HCT116 (cell line): ENCODE data around the gene ESPL1. TPM values are rescaled to one million over a fixed set of nuclear protein-coding genes. Genes with fewer than 3 reads are reported as not detected.

ENCODE experiments used
- ATAC-seq: fragments of 200-7000 bp; cut with Tn5 transposase; 2 replicates; pipeline ENCODE4 v1.9.1; 2020; ENCODE audit warnings: mild to moderate bottlenecking, moderate library complexity
- BruUV-seq: library from RNA; stranded (reverse); fragments of 400-500 nt; replicated peaks from 2 replicates; lab custom pipeline; 2021; lab: Mats Ljungman, UMichigan
- CTCF ChIA-PET: fragments of 300-600 bp; sonication (Branson Sonifier 250); formaldehyde crosslinking; loops from one replicate; lab custom pipeline; 2021; ENCODE audit warnings: antibody characterized with exemption; lab: Charles Lee
- POLR2A ChIA-PET: fragments of 300-600, 350-600 bp; sonication (Branson Sonifier 250); formaldehyde crosslinking; loops from one replicate; lab custom pipeline; 2021; ENCODE audit warnings: antibody characterized with exemption; lab: Charles Lee
- RAD21 ChIA-PET, 2 experiments: fragments of 300-600 bp; sonication (Branson Sonifier 250); formaldehyde crosslinking; loops; one replicate each; lab custom pipeline; 2023; ENCODE audit warnings: low total read pairs in 2 of 2; ENCODE audit not compliant: uncharacterized antibody in 2 of 2, unreplicated experiment in 2 of 2, low non-redundant PET in 1 of 2; lab: Charles Lee
- DNase-seq: peaks from one replicate; pipeline ENCODE4 v3.0.0-alpha.2; 2010; ENCODE audit warnings: low read depth, low spot score
- H2AFZ ChIP-seq: fragments of 200-600 bp; shearing (Covaris generic), sonication (generic); 2 replicates; pipeline ENCODE4 v1.6.1; 2017; ENCODE audit warnings: low read depth, mixed run types, mixed read lengths, antibody characterized with exemption, low read length; ENCODE audit not compliant: poor library complexity, severe bottlenecking
- H3K27ac ChIP-seq: 2 replicates; pipeline ENCODE4 v1.5.1; 2012; ENCODE audit warnings: low read depth, low read length
- H3K27me3 ChIP-seq: fragments of 200-600 bp; sonication (generic); 2 replicates; pipeline ENCODE4 v1.6.1; 2016; ENCODE audit warnings: mixed run types, low read length, mixed read lengths; ENCODE audit not compliant: insufficient read depth
- H3K36me3 ChIP-seq, 2 experiments: fragments of 200-500 bp in 1 of 2; fragments of 200-600 bp in 1 of 2; sonication (Bioruptor generic) in 1 of 2; sonication (generic) in 1 of 2; 2 replicates each; pipeline versions ENCODE4 v1.5.1 to v1.6.1; 2014 to 2016; ENCODE audit warnings: low read length in 2 of 2, inconsistent platforms in 1 of 2, mixed read lengths in 1 of 2, mixed run types in 1 of 2; ENCODE audit not compliant: insufficient read depth in 2 of 2, control insufficient read depth in 1 of 2
- H3K4me1 ChIP-seq, 2 experiments: fragments of 200-600 bp in 1 of 2; sonication (generic) in 1 of 2; 2 replicates each; pipeline versions ENCODE4 v1.5.1 to v1.6.1; 2012 to 2017; ENCODE audit warnings: low read length in 2 of 2, inconsistent platforms in 1 of 2, mild to moderate bottlenecking in 1 of 2, mixed read lengths in 1 of 2, mixed run types in 1 of 2, moderate library complexity in 1 of 2; ENCODE audit not compliant: insufficient read depth in 2 of 2, control insufficient read depth in 1 of 2
- H3K4me2 ChIP-seq: fragments of 200-600 bp; sonication (generic); 2 replicates; pipeline ENCODE4 v1.6.1; 2017; ENCODE audit warnings: mixed run types, low read length, mixed read lengths
- H3K4me3 ChIP-seq, 2 experiments: fragments of 200-600 bp in 1 of 2; sonication (generic) in 1 of 2; replicated peaks in 1 of 2; 2 replicates each; pipeline ENCODE4 v1.5.1; 2011 to 2016; ENCODE audit warnings: low read length in 2 of 2, control low read depth in 1 of 2, low read depth in 1 of 2, mild to moderate bottlenecking in 1 of 2, mixed read lengths in 1 of 2, mixed run types in 1 of 2
- H3K79me2 ChIP-seq: fragments of 200-600 bp; sonication (generic); 2 replicates; pipeline ENCODE4 v1.6.1; 2017; ENCODE audit warnings: mild to moderate bottlenecking, mixed run types, low read length, moderate library complexity, mixed read lengths; ENCODE audit not compliant: insufficient read depth
- H3K9ac ChIP-seq: fragments of 200-600 bp; sonication (generic); 2 replicates; pipeline ENCODE4 v1.6.1; 2016; ENCODE audit warnings: low read length, mixed read lengths
- H3K9me2 ChIP-seq: fragments of 200-600 bp; sonication (generic), shearing (Covaris generic); 2 replicates; pipeline ENCODE4 v1.6.1; 2017; ENCODE audit warnings: mixed run types, mild to moderate bottlenecking, moderate library complexity; ENCODE audit not compliant: insufficient read depth
- H3K9me3 ChIP-seq, 2 experiments: fragments of 200-500 bp in 1 of 2; fragments of 200-600 bp in 1 of 2; sonication (Bioruptor generic) in 1 of 2; sonication (generic) in 1 of 2; 2 replicates each; pipeline ENCODE4 v1.6.1; 2014 to 2017; ENCODE audit warnings: low read length in 2 of 2, mixed read lengths in 2 of 2, inconsistent platforms in 1 of 2, low read depth in 1 of 2, mild to moderate bottlenecking in 1 of 2, mixed run types in 1 of 2, moderate library complexity in 1 of 2; ENCODE audit not compliant: control insufficient read depth in 1 of 2, insufficient read depth in 1 of 2
- H4K20me1 ChIP-seq: fragments of 200-600 bp; sonication (generic), shearing (Covaris generic); 2 replicates; pipeline ENCODE4 v1.6.1; 2017; ENCODE audit warnings: mixed run types, mild to moderate bottlenecking, moderate library complexity; ENCODE audit not compliant: insufficient read depth
- CBX3 ChIP-seq: IDR thresholded peaks from 2 replicates; pipeline ENCODE4 v1.6.1; 2012; ENCODE audit warnings: low read depth
- SRF ChIP-seq: IDR thresholded peaks from 2 replicates; pipeline ENCODE4 v1.6.1; 2012; ENCODE audit warnings: low read depth
- YY1 ChIP-seq: IDR thresholded peaks from 2 replicates; pipeline ENCODE4 v1.6.1; 2011; ENCODE audit warnings: low read length, low read depth, moderate library complexity, mild to moderate bottlenecking; ENCODE audit not compliant: insufficient replicate concordance; ENCODE audit errors: extremely low read depth
- intact Hi-C: fragments of 100-400 bp; cut with micrococcal nuclease; formaldehyde crosslinking; loops from 2 replicates; pipeline ENCODE4 v1.10.0; 2022
- total RNA-seq: library from RNA; stranded (reverse); gene quantifications from one replicate; pipeline ENCODE4 v1.2.1, GENCODE V29; 2021; ENCODE audit not compliant: unreplicated experiment
- TF ChIP-seq, protein P1 (sequence below): IDR thresholded peaks from 2 replicates; pipeline ENCODE4 v1.6.1; 2012; ENCODE audit warnings: low read depth
- TF ChIP-seq, protein P2 (sequence below): IDR thresholded peaks from 2 replicates; pipeline ENCODE4 v1.6.1; 2012

The ESPL1 gene
- total RNA-seq, 1 experiment from 2014 or later, result 50.3 TPM

DNA sequence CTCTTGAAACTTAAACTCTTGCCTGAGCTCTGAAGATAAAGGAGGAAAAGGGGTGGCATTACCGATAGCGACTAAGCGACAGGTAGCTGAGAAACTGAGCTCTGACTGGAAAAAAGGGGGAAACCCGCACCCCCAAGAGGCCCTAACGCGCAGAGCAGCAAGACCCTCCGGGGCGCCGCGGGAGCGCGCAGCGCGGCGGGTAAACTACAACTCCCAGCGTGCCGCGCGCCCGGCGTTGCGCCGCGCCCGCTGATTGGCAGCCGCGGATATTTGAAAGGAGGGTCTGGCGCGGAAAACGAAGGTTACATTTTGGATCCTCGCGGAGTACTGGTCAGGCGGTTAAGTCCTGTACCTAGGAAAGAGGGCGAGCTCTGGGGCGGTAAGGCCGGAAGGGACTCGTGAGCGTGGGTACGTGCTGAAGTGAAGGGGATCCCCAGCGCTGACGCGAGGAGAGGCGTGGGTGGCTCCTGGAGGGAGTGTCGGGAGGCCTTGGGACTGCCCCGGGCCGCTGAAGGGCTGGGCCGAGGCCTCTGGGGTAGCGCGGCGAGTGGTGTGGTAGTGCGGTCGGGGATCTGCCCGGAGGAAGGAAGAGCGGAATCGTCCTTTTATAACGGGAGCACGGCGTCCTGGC, at the start of gene ESPL1 (continued):
- TF ChIP-seq, protein P1, sequence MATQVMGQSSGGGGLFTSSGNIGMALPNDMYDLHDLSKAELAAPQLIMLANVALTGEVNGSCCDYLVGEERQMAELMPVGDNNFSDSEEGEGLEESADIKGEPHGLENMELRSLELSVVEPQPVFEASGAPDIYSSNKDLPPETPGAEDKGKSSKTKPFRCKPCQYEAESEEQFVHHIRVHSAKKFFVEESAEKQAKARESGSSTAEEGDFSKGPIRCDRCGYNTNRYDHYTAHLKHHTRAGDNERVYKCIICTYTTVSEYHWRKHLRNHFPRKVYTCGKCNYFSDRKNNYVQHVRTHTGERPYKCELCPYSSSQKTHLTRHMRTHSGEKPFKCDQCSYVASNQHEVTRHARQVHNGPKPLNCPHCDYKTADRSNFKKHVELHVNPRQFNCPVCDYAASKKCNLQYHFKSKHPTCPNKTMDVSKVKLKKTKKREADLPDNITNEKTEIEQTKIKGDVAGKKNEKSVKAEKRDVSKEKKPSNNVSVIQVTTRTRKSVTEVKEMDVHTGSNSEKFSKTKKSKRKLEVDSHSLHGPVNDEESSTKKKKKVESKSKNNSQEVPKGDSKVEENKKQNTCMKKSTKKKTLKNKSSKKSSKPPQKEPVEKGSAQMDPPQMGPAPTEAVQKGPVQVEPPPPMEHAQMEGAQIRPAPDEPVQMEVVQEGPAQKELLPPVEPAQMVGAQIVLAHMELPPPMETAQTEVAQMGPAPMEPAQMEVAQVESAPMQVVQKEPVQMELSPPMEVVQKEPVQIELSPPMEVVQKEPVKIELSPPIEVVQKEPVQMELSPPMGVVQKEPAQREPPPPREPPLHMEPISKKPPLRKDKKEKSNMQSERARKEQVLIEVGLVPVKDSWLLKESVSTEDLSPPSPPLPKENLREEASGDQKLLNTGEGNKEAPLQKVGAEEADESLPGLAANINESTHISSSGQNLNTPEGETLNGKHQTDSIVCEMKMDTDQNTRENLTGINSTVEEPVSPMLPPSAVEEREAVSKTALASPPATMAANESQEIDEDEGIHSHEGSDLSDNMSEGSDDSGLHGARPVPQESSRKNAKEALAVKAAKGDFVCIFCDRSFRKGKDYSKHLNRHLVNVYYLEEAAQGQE, result no peak
- TF ChIP-seq, protein P2, sequence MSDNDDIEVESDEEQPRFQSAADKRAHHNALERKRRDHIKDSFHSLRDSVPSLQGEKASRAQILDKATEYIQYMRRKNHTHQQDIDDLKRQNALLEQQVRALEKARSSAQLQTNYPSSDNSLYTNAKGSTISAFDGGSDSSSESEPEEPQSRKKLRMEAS, result peak; percentile 80
- TF ChIP-seq SRF (no peak), YY1 (no peak)
- TF ChIP-seq, all 23 proteins: peak for 8

DNA sequence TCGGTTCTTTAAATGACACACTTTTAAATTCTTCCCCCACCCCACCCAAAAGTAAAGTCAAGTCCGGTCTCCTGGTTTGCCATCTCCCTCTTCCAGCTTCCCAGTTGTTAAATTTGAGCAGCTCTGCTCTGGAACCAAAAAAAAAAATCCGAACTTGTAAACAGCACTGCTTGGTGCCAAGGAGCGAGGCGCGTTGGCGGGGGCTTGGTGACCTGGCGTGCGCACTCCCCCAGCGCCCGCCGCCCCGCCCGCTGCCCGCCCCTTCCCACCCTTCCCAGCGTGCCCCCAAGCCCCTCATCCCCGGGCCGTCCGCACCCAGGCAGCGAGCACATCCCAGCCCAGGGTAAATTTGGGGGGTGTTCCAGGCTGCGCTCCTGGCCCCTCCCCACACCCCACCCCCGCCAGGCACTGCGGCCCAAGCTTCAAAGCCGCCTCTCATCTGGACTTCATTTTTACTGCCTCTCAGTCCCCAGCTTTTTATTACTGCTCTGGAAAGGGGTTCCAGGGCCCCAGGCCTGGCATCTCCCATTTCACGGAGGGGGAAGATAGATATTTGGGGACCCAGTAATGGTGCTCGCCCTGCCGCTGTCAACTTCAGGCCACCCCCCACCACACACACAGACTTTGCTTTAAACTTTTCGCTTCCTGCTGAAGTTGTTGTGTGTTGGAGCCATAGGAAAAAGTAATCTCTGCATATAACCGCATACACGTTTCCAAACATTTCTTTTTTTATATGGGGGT, 49.4 kb upstream of the ESPL1 start:
- H3K79me2 ChIP-seq, result peaks cover 40% of the 10 kb centered on the region
- no peaks in the 10 kb centered on the region for H3K9me3 ChIP-seq
- H3K4me1 ChIP-seq, result peaks cover 37 to 66% of the 10 kb centered on the region in 2 experiments
- BruUV-seq, result no TSS peak
- H3K4me2 ChIP-seq, result peak overlapping the region; percentile 100
- H3K4me3 ChIP-seq, result peak overlapping the region; percentile 72 to 88
- H4K20me1 ChIP-seq, result no peaks in the 10 kb centered on the region
- TF ChIP-seq CBX3, result no peak
- ATAC-seq, result no peak
- H3K36me3 ChIP-seq, result peaks cover 1 to 2% of the 10 kb centered on the region in 2 experiments; a peak in 2 of 4 replicates
- DNase-seq, result no peak
- peak overlapping the region; percentile 99 for H3K27ac ChIP-seq
- ChIA-PET RAD21 (interaction anchor here in 1 of 2 experiments (0.6 kb wide), 1 partner anchor 1071 kb away, joined by 3 read pairs; no protein-coding TSS in a partner anchor), CTCF (interaction anchor here (1.4 to 1.6 kb wide), 3 partner anchors 102 to 153 kb away, joined by 4 to 5 read pairs (median 5); partner anchors contain the start of gene AAAS), POLR2A (interaction anchor here (0.6 to 1.4 kb wide), 2 partner anchors 12 to 147 kb away, joined by 3 read pairs; no protein-coding TSS in a partner anchor)
- peak overlapping the region; percentile 93 for H3K9ac ChIP-seq
- no peaks in the 10 kb centered on the region for H3K27me3 ChIP-seq
- intact Hi-C loops, result loop anchor here (1.0 kb wide), 1 partner anchor 50 kb away; the partner anchor contains the start of gene ESPL1
- no peak overlapping the region for H2AFZ ChIP-seq
- H3K9me2 ChIP-seq, result no peaks in the 10 kb centered on the region
